GM12873 (cell line): ENCODE data around the gene HAPLN3.

Experiments
- CTCF ChIP-seq: IDR thresholded peaks from 2 replicates; pipeline ENCODE4 v1.5.1; 2012; ENCODE audit warnings: low read depth, mild to moderate bottlenecking, moderate library complexity, low read length, control low read depth; ENCODE audit not compliant: insufficient read depth; ENCODE audit errors: missing control alignments

Gene HAPLN3

GRCh38 chr15:88912500-88912921 is 17.2 kb upstream of the HAPLN3 start:
- TF ChIP-seq CTCF, result no peak

GRCh38 chr15:88911766-88912118 is 16.4 kb upstream of the HAPLN3 start:
- TF ChIP-seq CTCF, result no peak

- no peak for TF ChIP-seq CTCF
Observed at GRCh38 chr15:88909956-88910831, 14.8 kb upstream of the HAPLN3 start.

GRCh38 chr15:88908697-88909621 is 13.6 kb upstream of the HAPLN3 start:
- no peak for TF ChIP-seq CTCF

- no peak for TF ChIP-seq CTCF
Observed at GRCh38 chr15:88908123-88908522, 12.8 kb upstream of the HAPLN3 start.

GRCh38 chr15:88907111-88907510 is 11.8 kb upstream of the HAPLN3 start:
- no peak for TF ChIP-seq CTCF

GRCh38 chr15:88906551-88906950 is 11.2 kb upstream of the HAPLN3 start:
- TF ChIP-seq CTCF, result no peak
